KMS-11 (cell line): Measurements from ENCODE around the gene KLC4.

Experiments
- H2AFZ ChIP-seq: fragments of 200-600 bp; sonication (generic); 2 replicates; pipeline ENCODE4 v1.6.1; 2016; ENCODE audit warnings: antibody characterized with exemption, mixed run types, low read depth
- H3K27ac ChIP-seq: fragments of 200-600 bp; sonication (generic); 2 replicates; pipeline ENCODE4 v1.6.1; 2016; ENCODE audit warnings: mild to moderate bottlenecking, mixed run types
- H3K27me3 ChIP-seq: fragments of 200-600 bp; sonication (generic); 2 replicates; pipeline ENCODE4 v1.6.1; 2017; ENCODE audit warnings: mild to moderate bottlenecking, low read depth, mixed run types, moderate library complexity; ENCODE audit not compliant: insufficient read depth
- H3K36me3 ChIP-seq: fragments of 200-600 bp; sonication (generic); 2 replicates; pipeline ENCODE4 v1.6.1; 2017; ENCODE audit warnings: mild to moderate bottlenecking, mixed run types; ENCODE audit not compliant: insufficient read depth
- H3K4me1 ChIP-seq: fragments of 200-600 bp; sonication (generic); 2 replicates; pipeline ENCODE4 v1.6.1; 2016; ENCODE audit warnings: mild to moderate bottlenecking, low read depth, mixed run types; ENCODE audit not compliant: poor library complexity, severe bottlenecking
- H3K4me2 ChIP-seq: fragments of 200-600 bp; sonication (generic); 2 replicates; pipeline ENCODE4 v1.7.0; 2016; ENCODE audit warnings: mild to moderate bottlenecking, mixed run types
- H3K4me3 ChIP-seq: fragments of 200-600 bp; sonication (generic); IDR thresholded peaks from 2 replicates; pipeline ENCODE4 v1.6.1; 2017; ENCODE audit warnings: low read depth, low read length, mixed read lengths; ENCODE audit not compliant: insufficient read depth
- H3K79me2 ChIP-seq: fragments of 200-600 bp; sonication (generic); 2 replicates; pipeline ENCODE4 v1.6.1; 2016; ENCODE audit warnings: low read depth, mixed run types; ENCODE audit not compliant: insufficient read depth
- H3K9ac ChIP-seq: fragments of 200-600 bp; sonication (generic); 2 replicates; pipeline ENCODE4 v1.6.1; 2016; ENCODE audit warnings: mild to moderate bottlenecking, mixed run types
- H4K20me1 ChIP-seq: fragments of 200-600 bp; sonication (generic); 2 replicates; pipeline ENCODE4 v1.6.1; 2016; ENCODE audit warnings: mild to moderate bottlenecking, mixed run types; ENCODE audit not compliant: insufficient read depth
- TF ChIP-seq, protein P1 (sequence below): fragments of 200-600 bp; sonication (generic); conservative IDR thresholded peaks from 2 replicates; pipeline ENCODE4 v1.6.1; 2017; ENCODE audit warnings: low read depth, mild to moderate bottlenecking, antibody characterized with exemption, low read length, moderate library complexity, mixed read lengths

KLC4 gene

DNA sequence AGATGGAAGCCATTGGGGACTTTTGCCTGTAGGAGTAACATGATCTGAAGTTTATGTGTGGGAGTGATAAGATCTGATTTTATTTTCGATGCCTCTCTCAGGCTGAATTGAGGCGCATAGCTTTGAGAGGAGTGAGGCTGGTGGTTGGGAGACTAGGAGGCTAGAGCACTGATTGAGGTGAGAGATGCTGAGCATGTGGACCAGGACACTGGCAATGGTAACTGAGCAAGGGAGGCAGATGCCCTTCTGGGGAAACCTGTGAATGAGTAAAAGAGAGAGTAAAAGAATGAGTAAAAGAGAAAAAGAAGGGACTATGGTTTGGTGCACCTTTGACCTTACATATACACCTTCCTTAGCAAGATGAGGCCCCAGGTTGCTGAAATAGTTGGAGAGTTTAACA is 35.0 kb upstream of the KLC4 start:
- Histone ChIP-seq H3K79me2 (peaks cover 29% of the 10 kb centered on the region), H3K4me2 (no peak overlapping the region), H3K4me3 (no peak overlapping the region), H4K20me1 (no peaks in the 10 kb centered on the region), H3K27me3 (no peaks in the 10 kb centered on the region), H2AFZ (no peak overlapping the region), H3K27ac (no peak overlapping the region), H3K9ac (no peak overlapping the region), H3K4me1 (peaks cover 25% of the 10 kb centered on the region), H3K36me3 (0 out of 2 replicates have a peak, but pooled peaks cover under 1% of the 10 kb centered on the region)
- TF ChIP-seq, protein P1, sequence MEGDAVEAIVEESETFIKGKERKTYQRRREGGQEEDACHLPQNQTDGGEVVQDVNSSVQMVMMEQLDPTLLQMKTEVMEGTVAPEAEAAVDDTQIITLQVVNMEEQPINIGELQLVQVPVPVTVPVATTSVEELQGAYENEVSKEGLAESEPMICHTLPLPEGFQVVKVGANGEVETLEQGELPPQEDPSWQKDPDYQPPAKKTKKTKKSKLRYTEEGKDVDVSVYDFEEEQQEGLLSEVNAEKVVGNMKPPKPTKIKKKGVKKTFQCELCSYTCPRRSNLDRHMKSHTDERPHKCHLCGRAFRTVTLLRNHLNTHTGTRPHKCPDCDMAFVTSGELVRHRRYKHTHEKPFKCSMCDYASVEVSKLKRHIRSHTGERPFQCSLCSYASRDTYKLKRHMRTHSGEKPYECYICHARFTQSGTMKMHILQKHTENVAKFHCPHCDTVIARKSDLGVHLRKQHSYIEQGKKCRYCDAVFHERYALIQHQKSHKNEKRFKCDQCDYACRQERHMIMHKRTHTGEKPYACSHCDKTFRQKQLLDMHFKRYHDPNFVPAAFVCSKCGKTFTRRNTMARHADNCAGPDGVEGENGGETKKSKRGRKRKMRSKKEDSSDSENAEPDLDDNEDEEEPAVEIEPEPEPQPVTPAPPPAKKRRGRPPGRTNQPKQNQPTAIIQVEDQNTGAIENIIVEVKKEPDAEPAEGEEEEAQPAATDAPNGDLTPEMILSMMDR: no peak

DNA sequence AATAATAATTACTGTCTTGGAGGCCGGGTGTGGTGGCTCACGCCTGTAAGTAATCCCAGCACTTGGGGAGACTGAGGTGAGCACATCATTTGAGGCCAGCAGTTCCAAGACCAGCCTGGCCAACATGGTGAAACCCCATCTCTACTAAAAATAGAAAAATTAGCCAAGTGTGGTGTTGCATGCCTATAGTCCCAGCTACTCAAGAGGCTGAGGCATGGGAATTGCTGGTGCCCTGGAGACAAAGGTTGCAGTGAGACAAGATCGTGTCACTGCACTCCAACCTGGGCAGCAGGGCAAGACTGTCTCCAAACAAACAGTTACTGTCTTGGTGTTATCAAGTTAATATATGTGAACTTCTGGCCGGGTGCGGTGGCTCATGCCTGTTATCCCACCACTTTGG is 33.1 kb upstream of the KLC4 start:
- H3K79me2 ChIP-seq: peaks cover 29% of the 10 kb centered on the region
- H3K4me1 ChIP-seq: peaks cover 8% of the 10 kb centered on the region
- H3K27me3 ChIP-seq: no peaks in the 10 kb centered on the region
- no peak overlapping the region for H3K4me3 ChIP-seq
- no peak overlapping the region for H2AFZ ChIP-seq
- 0 out of 2 replicates have a peak, but pooled peaks cover 6% of the 10 kb centered on the region for H3K36me3 ChIP-seq
- H4K20me1 ChIP-seq: no peaks in the 10 kb centered on the region
- no peak overlapping the region for H3K4me2 ChIP-seq
- no peak overlapping the region for H3K9ac ChIP-seq
- no peak overlapping the region for H3K27ac ChIP-seq
- TF ChIP-seq, protein P1: no peak

DNA sequence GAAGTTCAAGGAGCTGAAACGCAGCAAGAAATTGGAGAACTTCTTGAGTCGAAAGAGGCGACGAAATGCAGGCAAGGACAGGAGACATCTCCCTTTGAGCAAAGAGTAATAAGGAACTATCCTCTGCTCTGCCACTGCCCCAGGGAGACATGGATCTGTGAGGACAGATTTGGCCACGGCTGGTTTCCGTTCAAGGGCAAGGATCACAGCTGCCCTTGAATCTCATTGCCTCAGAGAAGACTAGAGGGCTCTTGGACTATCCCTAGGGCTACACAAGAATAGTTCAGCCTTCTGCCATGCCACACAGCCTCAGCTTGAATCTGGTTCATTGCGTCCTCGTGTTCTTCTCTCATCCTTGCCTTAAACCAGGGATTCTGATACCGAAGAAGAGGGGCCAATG is 30.3 kb upstream of the KLC4 start:
- TF ChIP-seq, protein P1: no peak
- no peak overlapping the region for H3K27ac ChIP-seq
- no peak overlapping the region for H3K4me2 ChIP-seq
- H3K79me2 ChIP-seq: peaks cover 5% of the 10 kb centered on the region; the same call in 1 of the 2 replicates
- 0 out of 2 replicates have a peak, but pooled peaks cover 6% of the 10 kb centered on the region for H3K36me3 ChIP-seq
- no peak overlapping the region for H3K4me3 ChIP-seq
- H2AFZ ChIP-seq: no peak overlapping the region
- no peaks in the 10 kb centered on the region for H3K4me1 ChIP-seq
- H4K20me1 ChIP-seq: no peaks in the 10 kb centered on the region
- no peaks in the 10 kb centered on the region for H3K27me3 ChIP-seq
- no peak overlapping the region for H3K9ac ChIP-seq

DNA sequence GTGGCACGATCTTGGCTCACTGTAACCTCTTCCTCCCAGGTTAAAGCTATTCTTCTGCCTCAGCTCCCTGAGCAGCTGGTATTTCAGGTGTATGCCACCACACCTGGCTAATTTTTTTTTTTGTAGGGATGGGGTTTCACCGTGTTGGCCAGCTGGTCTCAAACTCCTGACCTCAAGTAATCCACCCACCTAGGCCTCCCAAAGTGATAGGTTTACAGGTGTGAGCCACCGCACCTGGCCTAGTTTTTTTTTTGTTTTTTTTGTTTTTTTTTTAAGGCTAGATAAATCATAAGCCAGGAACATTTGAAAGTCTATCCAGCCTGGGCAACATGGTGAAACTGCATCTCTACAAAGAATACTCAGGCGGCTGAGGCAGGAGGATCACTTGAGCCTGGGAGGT is 27.1 kb upstream of the KLC4 start:
- TF ChIP-seq, protein P1: no peak
- H3K4me1 ChIP-seq: no peaks in the 10 kb centered on the region
- H2AFZ ChIP-seq: no peak overlapping the region
- H4K20me1 ChIP-seq: no peaks in the 10 kb centered on the region
- no peak overlapping the region for H3K4me2 ChIP-seq
- no peak overlapping the region for H3K9ac ChIP-seq
- no peaks in the 10 kb centered on the region for H3K27me3 ChIP-seq
- H3K36me3 ChIP-seq: 0 out of 2 replicates have a peak, but pooled peaks cover 6% of the 10 kb centered on the region
- no peaks in the 10 kb centered on the region for H3K79me2 ChIP-seq
- H3K4me3 ChIP-seq: no peak overlapping the region
- no peak overlapping the region for H3K27ac ChIP-seq
